Endothelial cell (in vitro differentiated cells): Measurements from ENCODE around the gene CD8A. TPM values are rescaled to one million over a fixed set of nuclear protein-coding genes. Genes with fewer than 3 reads are reported as not detected.

Source experiments
- DNase-seq: peaks from one replicate; pipeline ENCODE4 v3.0.0; 2021; ENCODE audit warnings: low spot score
- H3K27ac Mint-ChIP-seq: one replicate; pipeline ENCODE4 v1.8.0; 2021; ENCODE audit warnings: mixed read lengths, inconsistent platforms; ENCODE audit not compliant: unreplicated experiment
- H3K27me3 Mint-ChIP-seq: one replicate; pipeline ENCODE4 v1.8.0; 2021; ENCODE audit warnings: mild to moderate bottlenecking, moderate library complexity, mixed read lengths, inconsistent platforms; ENCODE audit not compliant: unreplicated experiment
- H3K36me3 Mint-ChIP-seq: one replicate; pipeline ENCODE4 v1.8.0; 2021; ENCODE audit warnings: mild to moderate bottlenecking, low read depth, mixed read lengths, inconsistent platforms; ENCODE audit not compliant: unreplicated experiment
- H3K4me1 Mint-ChIP-seq: one replicate; pipeline ENCODE4 v1.8.0; 2021; ENCODE audit warnings: mild to moderate bottlenecking, mixed read lengths, inconsistent platforms; ENCODE audit not compliant: unreplicated experiment
- H3K4me3 Mint-ChIP-seq: one replicate; pipeline ENCODE4 v1.8.0; 2021; ENCODE audit warnings: mild to moderate bottlenecking, mixed read lengths, inconsistent platforms; ENCODE audit not compliant: unreplicated experiment
- H3K9me3 Mint-ChIP-seq: one replicate; pipeline ENCODE4 v1.8.0; 2021; ENCODE audit warnings: mixed read lengths, inconsistent platforms; ENCODE audit not compliant: unreplicated experiment
- CTCF ChIP-seq: fragments of 200-600 bp; sonication (generic); IDR thresholded peaks from one replicate; pipeline ENCODE4 v1.5.0; 2021; ENCODE audit warnings: antibody characterized with exemption; ENCODE audit not compliant: unreplicated experiment
- total RNA-seq: library from RNA; stranded (reverse); fragmentation: NEBNext Ultra II Directional; extraction: Animal tissue kit (Norgen Biotek cat#: 25700); gene quantifications from one replicate; pipeline ENCODE4 v1.2.1, GENCODE V29; 2021; ENCODE audit not compliant: unreplicated experiment

Gene CD8A
- total RNA-seq, 1 donor from 2014 or later: not detected

- Mint-ChIP-seq H3K4me1 (no peaks in the 10 kb centered on the region), H3K36me3 (no peaks in the 10 kb centered on the region), H3K4me3 (no peak overlapping the region), H3K9me3 (no peaks in the 10 kb centered on the region), H3K27ac (no peak overlapping the region), H3K27me3 (peaks cover 3% of the 10 kb centered on the region)
- no peak for DNase-seq
- TF ChIP-seq CTCF: no peak
Observed at GRCh38 chr2:86822668-86823345, 32.1 kb upstream of the CD8A start.

GRCh38 chr2:86821842-86822241, 31.1 kb upstream of the CD8A start:
- Mint-ChIP-seq H3K9me3 (no peaks in the 10 kb centered on the region), H3K4me1 (no peaks in the 10 kb centered on the region), H3K27me3 (peaks cover 3% of the 10 kb centered on the region), H3K27ac (no peak overlapping the region), H3K36me3 (no peaks in the 10 kb centered on the region), H3K4me3 (no peak overlapping the region)
- no peak for DNase-seq
- no peak for TF ChIP-seq CTCF

GRCh38 chr2:86821306-86821705, 30.6 kb upstream of the CD8A start:
- Mint-ChIP-seq H3K4me1 (no peaks in the 10 kb centered on the region), H3K4me3 (no peak overlapping the region), H3K27me3 (peaks cover 3% of the 10 kb centered on the region), H3K36me3 (no peaks in the 10 kb centered on the region), H3K27ac (no peak overlapping the region), H3K9me3 (no peaks in the 10 kb centered on the region)
- no peak for DNase-seq
- TF ChIP-seq CTCF: no peak

- TF ChIP-seq CTCF: no peak
- no peak for DNase-seq
- Mint-ChIP-seq H3K9me3 (no peaks in the 10 kb centered on the region), H3K27ac (no peak overlapping the region), H3K36me3 (no peaks in the 10 kb centered on the region), H3K4me1 (no peaks in the 10 kb centered on the region), H3K27me3 (peaks cover 3% of the 10 kb centered on the region), H3K4me3 (no peak overlapping the region)
Observed at GRCh38 chr2:86818957-86819356, 28.2 kb upstream of the CD8A start.

GRCh38 chr2:86818114-86818801, 27.5 kb upstream of the CD8A start:
- Mint-ChIP-seq H3K27me3 (peaks cover 3% of the 10 kb centered on the region), H3K4me1 (no peaks in the 10 kb centered on the region), H3K27ac (no peak overlapping the region), H3K4me3 (no peak overlapping the region), H3K9me3 (no peaks in the 10 kb centered on the region), H3K36me3 (no peaks in the 10 kb centered on the region)
- no peak for TF ChIP-seq CTCF
- no peak for DNase-seq
